GM12878 (cell line): ENCODE results near the gene RASSF6. TPM values are rescaled to one million over a fixed set of nuclear protein-coding genes. Genes with fewer than 3 reads are reported as not detected.

Experiments used
- ATAC-seq: fragments of 200-7000 bp; cut with Tn5 transposase; 3 replicates; pipeline ENCODE4 v1.9.1; 2020; ENCODE audit warnings: mild to moderate bottlenecking, moderate library complexity
- BruUV-seq: library from RNA; stranded (reverse); fragments of 400-500 nt; replicated peaks from 2 replicates; lab custom pipeline; 2021; lab: Mats Ljungman, UMichigan
- CTCF ChIA-PET: fragments of 300-600 bp; sonication (Branson Sonifier 250); formaldehyde crosslinking; extraction: SDS; loops from one replicate; lab custom pipeline; 2021; ENCODE audit warnings: inconsistent platforms; lab: Yijun Ruan, JAX
- POLR2A ChIA-PET: fragments of 350-600 bp; formaldehyde crosslinking; extraction: SDS; loops from one replicate; lab custom pipeline; 2021; ENCODE audit warnings: inconsistent platforms; lab: Charles Lee
- RAD21 ChIA-PET: fragments of 300-600 bp; sonication (Branson Sonifier 250); formaldehyde crosslinking; loops from one replicate; lab custom pipeline; 2023; ENCODE audit warnings: antibody characterized with exemption; ENCODE audit not compliant: unreplicated experiment; lab: Charles Lee
- SMC1A ChIA-PET: fragments of 300-600 bp; sonication (Branson Sonifier 250); formaldehyde crosslinking; loops from one replicate; lab custom pipeline; 2023; ENCODE audit not compliant: unreplicated experiment, uncharacterized antibody; lab: Charles Lee
- DNase-seq: peaks from one replicate; pipeline ENCODE4 v3.0.0-alpha.2; 2011; ENCODE audit warnings: low read depth, low spot score
- FAIRE-seq: peaks from 3 replicates; lab custom pipeline; 2011; peaks lifted over from hg19 to GRCh38; lab: Jason Lieb, UNC
- H2AFZ ChIP-seq: 2 replicates; pipeline ENCODE4 v1.6.0; 2011; ENCODE audit warnings: low read depth, low read length, control low read depth; ENCODE audit not compliant: control insufficient read depth
- H3K27ac ChIP-seq: 2 replicates; pipeline ENCODE4 v1.5.1; 2011; ENCODE audit warnings: control low read depth; ENCODE audit not compliant: control insufficient read depth, insufficient read depth
- H3K27me3 ChIP-seq, 2 experiments: replicated peaks in 1 of 2; 2 replicates each; pipeline versions ENCODE4 v1.6.0 to v1.6.1; 2011; ENCODE audit warnings: low read length in 1 of 2; ENCODE audit not compliant: control insufficient read depth in 2 of 2, insufficient read depth in 2 of 2
- H3K36me3 ChIP-seq, 2 experiments: 2 replicates each; pipeline ENCODE4 v1.5.1; 2011; ENCODE audit warnings: low read length in 1 of 2; ENCODE audit not compliant: control insufficient read depth in 2 of 2, insufficient read depth in 2 of 2
- H3K4me1 ChIP-seq: 2 replicates; pipeline ENCODE4 v1.6.1; 2011; ENCODE audit warnings: mild to moderate bottlenecking, low read length, moderate library complexity, mixed read lengths; ENCODE audit not compliant: control insufficient read depth, insufficient read depth
- H3K4me2 ChIP-seq: 2 replicates; pipeline ENCODE4 v1.6.0; 2011; ENCODE audit warnings: control low read depth; ENCODE audit not compliant: control insufficient read depth, insufficient read depth
- H3K4me3 ChIP-seq: fragments of 200-600 bp; sonication (generic); 2 replicates; pipeline ENCODE4 v1.5.1; 2016
- H3K79me2 ChIP-seq: 2 replicates; pipeline ENCODE4 v1.6.0; 2011; ENCODE audit warnings: low read length; ENCODE audit not compliant: control insufficient read depth, insufficient read depth
- H3K9ac ChIP-seq: 2 replicates; pipeline ENCODE4 v1.8.0; 2011; ENCODE audit warnings: low read length, control low read depth, mixed read lengths; ENCODE audit not compliant: control insufficient read depth, insufficient read depth
- H3K9me3 ChIP-seq: replicated peaks from 3 replicates; pipeline ENCODE4 v1.5.1; 2011; ENCODE audit warnings: mild to moderate bottlenecking, low read length; ENCODE audit not compliant: control insufficient read depth, insufficient read depth
- H4K20me1 ChIP-seq: 2 replicates; pipeline ENCODE4 v1.6.0; 2011; ENCODE audit not compliant: control insufficient read depth, insufficient read depth
- CBFB ChIP-seq: IDR thresholded peaks from 2 replicates; pipeline ENCODE4 v1.6.1; 2016; ENCODE audit warnings: antibody characterized with exemption, low read depth
- EED ChIP-seq: sonication (generic); IDR thresholded peaks from 2 replicates; pipeline ENCODE4 v1.6.1; 2016; ENCODE audit warnings: antibody characterized with exemption, low read depth
- GATAD2B ChIP-seq: fragments of 450-650 bp; conservative IDR thresholded peaks from 2 replicates; pipeline ENCODE4 v1.6.1; 2017; ENCODE audit warnings: low read depth, mild to moderate bottlenecking, moderate library complexity
- IKZF1 ChIP-seq: fragments of 450-650 bp; conservative IDR thresholded peaks from 2 replicates; pipeline ENCODE4 v1.6.1; 2017; ENCODE audit warnings: antibody characterized with exemption, mild to moderate bottlenecking
- IKZF2 ChIP-seq, 2 experiments: fragments of 450-650 bp; IDR thresholded peaks; 2 replicates each; pipeline ENCODE4 v1.6.1; 2017; ENCODE audit warnings: mild to moderate bottlenecking in 2 of 2, moderate library complexity in 2 of 2
- NFIC ChIP-seq: IDR thresholded peaks from 2 replicates; pipeline ENCODE4 v1.6.1; 2012; ENCODE audit warnings: low read depth, mild to moderate bottlenecking, inconsistent platforms, low read length, moderate library complexity
- NFYA ChIP-seq: IDR thresholded peaks from 2 replicates; pipeline ENCODE4 v1.6.1; 2011; ENCODE audit warnings: low read depth, mild to moderate bottlenecking, low read length, improper control_type of control experiment, borderline replicate concordance
- NFYB ChIP-seq: IDR thresholded peaks from 2 replicates; pipeline ENCODE4 v1.6.1; 2011; ENCODE audit warnings: low read depth, mild to moderate bottlenecking, low read length, improper control_type of control experiment, moderate library complexity; ENCODE audit not compliant: insufficient read depth
- NR2F1 ChIP-seq: fragments of 450-650 bp; conservative IDR thresholded peaks from 2 replicates; pipeline ENCODE4 v1.6.1; 2017; ENCODE audit warnings: mild to moderate bottlenecking
- RELA ChIP-seq: fragments of 450-650 bp; IDR thresholded peaks from 2 replicates; pipeline ENCODE4 v1.8.0; 2014; ENCODE audit warnings: borderline replicate concordance; ENCODE audit not compliant: partially characterized antibody
- SREBF2 ChIP-seq: IDR thresholded peaks from 2 replicates; pipeline ENCODE4 v1.6.1; 2012; ENCODE audit warnings: mild to moderate bottlenecking, low read length
- USF2 ChIP-seq: IDR thresholded peaks from 2 replicates; pipeline ENCODE4 v1.6.1; 2011; ENCODE audit warnings: low read depth, low read length, improper control_type of control experiment, borderline replicate concordance
- WGBS: methylation state at CpG from one replicate; pipeline ENCODE4 v1.1.6; 2016; ENCODE audit warnings: low lambda C conversion rate; ENCODE audit not compliant: insufficient replicate concordance, insufficient coverage; ENCODE audit errors: missing lambda C conversion rate; 5-methylcytosine and 5-hydroxymethylcytosine counted together
- in situ Hi-C: fragments of 300-500 bp; cut with MboI; formaldehyde crosslinking; loops from 9 replicates; pipeline ENCODE4 v1.14.3; 2018; ENCODE audit warnings: mixed read lengths
- intact Hi-C: fragments of 100-400 bp; cut with micrococcal nuclease; formaldehyde crosslinking; loops from one replicate; pipeline ENCODE4 v1.14.2; 2022; ENCODE audit not compliant: unreplicated experiment
- polyA plus RNA-seq, 11 experiments: library from polyadenylated mRNA; depleted of rRNA in 4 of 11; unstranded in 6 of 11; stranded (reverse) in 5 of 11; fragments of >200 nt; fragmentation: Nextera tagmentation in 4 of 11; fragmentation: Illumina TruSeq in 1 of 11; extraction: Ambion mirVana in 4 of 11; extraction: Trizol in 1 of 11; gene quantifications; 1 replicate in 1 of 11; 2 replicates in 10 of 11; pipeline versions ENCODE4 v1.2.1 to v1.2.3, GENCODE V29; 2011 to 2016; ENCODE audit warnings: inconsistent platforms in 2 of 11, missing spikeins in 2 of 11, low read depth in 1 of 11
- total RNA-seq, 4 experiments: library from RNA; depleted of rRNA in 3 of 4; stranded (reverse); fragments of >200 nt in 3 of 4; fragmentation: Illumina TruSeq in 1 of 4; extraction: Trizol in 1 of 4; gene quantifications; 2 replicates each; pipeline versions ENCODE4 v1.2.1 to v1.2.3, GENCODE V29; 2013 to 2021
- TF ChIP-seq, protein P1 (sequence below): fragments of 450-650 bp; IDR thresholded peaks from 2 replicates; pipeline ENCODE4 v1.6.1; 2017; ENCODE audit warnings: mild to moderate bottlenecking, moderate library complexity
- TF ChIP-seq, protein P2 (sequence below): IDR thresholded peaks from 2 replicates; pipeline ENCODE4 v1.6.1; 2012; ENCODE audit warnings: low read length, inconsistent platforms
- TF ChIP-seq, protein P3 (sequence below): fragments of 450-650 bp; IDR thresholded peaks from 2 replicates; pipeline ENCODE4 v1.6.1; 2017; ENCODE audit warnings: low read depth, mild to moderate bottlenecking, moderate library complexity

Gene RASSF6
- total and polyA plus RNA-seq, 10 of the 15 experiments (the other 5 are each of a cell fraction or from before 2014, with no cell fraction given) = 0.28 to 2.9 (median 0.54) TPM

GRCh38 chr4:73539386-73539785 lies 80.8 kb downstream of the RASSF6 start (continued):
- TF ChIP-seq, protein P1, sequence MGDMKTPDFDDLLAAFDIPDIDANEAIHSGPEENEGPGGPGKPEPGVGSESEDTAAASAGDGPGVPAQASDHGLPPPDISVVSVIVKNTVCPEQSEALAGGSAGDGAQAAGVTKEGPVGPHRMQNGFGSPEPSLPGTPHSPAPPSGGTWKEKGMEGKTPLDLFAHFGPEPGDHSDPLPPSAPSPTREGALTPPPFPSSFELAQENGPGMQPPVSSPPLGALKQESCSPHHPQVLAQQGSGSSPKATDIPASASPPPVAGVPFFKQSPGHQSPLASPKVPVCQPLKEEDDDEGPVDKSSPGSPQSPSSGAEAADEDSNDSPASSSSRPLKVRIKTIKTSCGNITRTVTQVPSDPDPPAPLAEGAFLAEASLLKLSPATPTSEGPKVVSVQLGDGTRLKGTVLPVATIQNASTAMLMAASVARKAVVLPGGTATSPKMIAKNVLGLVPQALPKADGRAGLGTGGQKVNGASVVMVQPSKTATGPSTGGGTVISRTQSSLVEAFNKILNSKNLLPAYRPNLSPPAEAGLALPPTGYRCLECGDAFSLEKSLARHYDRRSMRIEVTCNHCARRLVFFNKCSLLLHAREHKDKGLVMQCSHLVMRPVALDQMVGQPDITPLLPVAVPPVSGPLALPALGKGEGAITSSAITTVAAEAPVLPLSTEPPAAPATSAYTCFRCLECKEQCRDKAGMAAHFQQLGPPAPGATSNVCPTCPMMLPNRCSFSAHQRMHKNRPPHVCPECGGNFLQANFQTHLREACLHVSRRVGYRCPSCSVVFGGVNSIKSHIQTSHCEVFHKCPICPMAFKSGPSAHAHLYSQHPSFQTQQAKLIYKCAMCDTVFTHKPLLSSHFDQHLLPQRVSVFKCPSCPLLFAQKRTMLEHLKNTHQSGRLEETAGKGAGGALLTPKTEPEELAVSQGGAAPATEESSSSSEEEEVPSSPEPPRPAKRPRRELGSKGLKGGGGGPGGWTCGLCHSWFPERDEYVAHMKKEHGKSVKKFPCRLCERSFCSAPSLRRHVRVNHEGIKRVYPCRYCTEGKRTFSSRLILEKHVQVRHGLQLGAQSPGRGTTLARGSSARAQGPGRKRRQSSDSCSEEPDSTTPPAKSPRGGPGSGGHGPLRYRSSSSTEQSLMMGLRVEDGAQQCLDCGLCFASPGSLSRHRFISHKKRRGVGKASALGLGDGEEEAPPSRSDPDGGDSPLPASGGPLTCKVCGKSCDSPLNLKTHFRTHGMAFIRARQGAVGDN = no peak
- no peak for TF ChIP-seq NFYA

GRCh38 chr4:73538162-73538561 lies 82.1 kb downstream of the RASSF6 start:
- H4K20me1 ChIP-seq = no peaks in the 10 kb centered on the region
- no peaks in the 10 kb centered on the region for H3K9me3 ChIP-seq
- RAD21 ChIA-PET = interaction anchor here (1.0 to 1.1 kb wide), 2 partner anchors 20 to 82 kb away, joined by 3 read pairs; no protein-coding TSS in a partner anchor
- no peaks in the 10 kb centered on the region for H3K79me2 ChIP-seq
- H3K27ac ChIP-seq = no peak overlapping the region
- H3K36me3 ChIP-seq = no peaks in the 10 kb centered on the region
- POLR2A ChIA-PET = no interaction called here
- no TSS peak for BruUV-seq
- ATAC-seq (peak; percentile 27), DNase-seq (peak; percentile 20), FAIRE-seq (no peak)
- in situ Hi-C loops = no loop called here
- SMC1A ChIA-PET = interaction anchor here (0.8 to 3.9 kb wide), 7 partner anchors 12 to 115 kb away, joined by 3 to 24 read pairs (median 5); no protein-coding TSS in a partner anchor
- H2AFZ ChIP-seq = no peak overlapping the region
- WGBS = 0% methylated on average over 2 of the region's 2 CpGs
- no peak overlapping the region for H3K4me3 ChIP-seq
- H3K27me3 ChIP-seq = no peaks in the 10 kb centered on the region
- H3K9ac ChIP-seq = no peak overlapping the region
- peaks cover 5% of the 10 kb centered on the region; the same call in 1 of the 2 replicates for H3K4me1 ChIP-seq
- intact Hi-C loops = no loop called here
- CTCF ChIA-PET = interaction anchor here (1.2 to 2.4 kb wide), 6 partner anchors 9 to 197 kb away, joined by 3 to 9 read pairs (median 4); no protein-coding TSS in a partner anchor
- H3K4me2 ChIP-seq = peak overlapping the region; percentile 22; the same call in 1 of the 2 replicates
- no peak for TF ChIP-seq CBFB
- TF ChIP-seq SREBF2 = no peak
- TF ChIP-seq, protein P2, sequence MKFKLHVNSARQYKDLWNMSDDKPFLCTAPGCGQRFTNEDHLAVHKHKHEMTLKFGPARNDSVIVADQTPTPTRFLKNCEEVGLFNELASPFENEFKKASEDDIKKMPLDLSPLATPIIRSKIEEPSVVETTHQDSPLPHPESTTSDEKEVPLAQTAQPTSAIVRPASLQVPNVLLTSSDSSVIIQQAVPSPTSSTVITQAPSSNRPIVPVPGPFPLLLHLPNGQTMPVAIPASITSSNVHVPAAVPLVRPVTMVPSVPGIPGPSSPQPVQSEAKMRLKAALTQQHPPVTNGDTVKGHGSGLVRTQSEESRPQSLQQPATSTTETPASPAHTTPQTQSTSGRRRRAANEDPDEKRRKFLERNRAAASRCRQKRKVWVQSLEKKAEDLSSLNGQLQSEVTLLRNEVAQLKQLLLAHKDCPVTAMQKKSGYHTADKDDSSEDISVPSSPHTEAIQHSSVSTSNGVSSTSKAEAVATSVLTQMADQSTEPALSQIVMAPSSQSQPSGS = peak; percentile 49
- peak; percentile 19 for TF ChIP-seq RELA
- TF ChIP-seq, protein P3, sequence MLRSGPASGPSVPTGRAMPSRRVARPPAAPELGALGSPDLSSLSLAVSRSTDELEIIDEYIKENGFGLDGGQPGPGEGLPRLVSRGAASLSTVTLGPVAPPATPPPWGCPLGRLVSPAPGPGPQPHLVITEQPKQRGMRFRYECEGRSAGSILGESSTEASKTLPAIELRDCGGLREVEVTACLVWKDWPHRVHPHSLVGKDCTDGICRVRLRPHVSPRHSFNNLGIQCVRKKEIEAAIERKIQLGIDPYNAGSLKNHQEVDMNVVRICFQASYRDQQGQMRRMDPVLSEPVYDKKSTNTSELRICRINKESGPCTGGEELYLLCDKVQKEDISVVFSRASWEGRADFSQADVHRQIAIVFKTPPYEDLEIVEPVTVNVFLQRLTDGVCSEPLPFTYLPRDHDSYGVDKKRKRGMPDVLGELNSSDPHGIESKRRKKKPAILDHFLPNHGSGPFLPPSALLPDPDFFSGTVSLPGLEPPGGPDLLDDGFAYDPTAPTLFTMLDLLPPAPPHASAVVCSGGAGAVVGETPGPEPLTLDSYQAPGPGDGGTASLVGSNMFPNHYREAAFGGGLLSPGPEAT = 0 out of 2 replicates have a peak, but pooled peaks have one; percentile 30
- peak; percentile 23; the same call in 1 of the 2 replicates for TF ChIP-seq IKZF1
- TF ChIP-seq GATAD2B = no peak
- TF ChIP-seq USF2 = no peak
- peak; percentile 41; the same call in 1 of the 2 replicates for TF ChIP-seq EED
- TF ChIP-seq NFIC = peak; percentile 72; the same call in 1 of the 2 replicates
- TF ChIP-seq NR2F1 = peak; percentile 32; the same call in 1 of the 2 replicates
- peak in 1 of 2 experiments; percentile 61; a peak in 3 of 4 replicates for TF ChIP-seq IKZF2 (IDR thresholded peaks at IDR 0.05)
- no peak for TF ChIP-seq NFYB
